Measurements from ENCODE around the gene GNAL. TPM values are rescaled to one million over a fixed set of nuclear protein-coding genes. Genes with fewer than 3 reads are reported as not detected.

The GNAL gene
- total RNA-seq, 4 donors from 2014 or later, result 1.9 to 12.8 (median 7.0) TPM

GRCh38 chr18:11802158-11802557, 113.1 kb downstream of the GNAL start:
- no peak for TF ChIP-seq CTCF (IDR thresholded peaks at IDR 0.05)
- ATAC-seq (ENCODE audit: low FRiP score), result no peak
- no peak for DNase-seq (ENCODE audit: low spot score)

- DNase-seq (ENCODE audit: low spot score) (no peak), ATAC-seq (ENCODE audit: low FRiP score) (no peak)
- no peak for TF ChIP-seq CTCF (IDR thresholded peaks at IDR 0.05)
These were observed 113.5 kb downstream of the GNAL start for GRCh38 chr18:11802586-11802985.

- TF ChIP-seq CTCF (IDR thresholded peaks at IDR 0.05), result no peak
- no peak for DNase-seq (ENCODE audit: low spot score)
- no peak for ATAC-seq (ENCODE audit: low FRiP score)
These were observed 118.2 kb downstream of the GNAL start for GRCh38 chr18:11807233-11807632.

GRCh38 chr18:11808001-11808855, 119.2 kb downstream of the GNAL start:
- no peak for TF ChIP-seq CTCF (IDR thresholded peaks at IDR 0.05)
- ATAC-seq (ENCODE audit: low FRiP score) (no peak), DNase-seq (ENCODE audit: low spot score) (no peak)

- DNase-seq (ENCODE audit: low spot score) (no peak), ATAC-seq (ENCODE audit: low FRiP score) (no peak)
- no peak for TF ChIP-seq CTCF (IDR thresholded peaks at IDR 0.05)
These were observed 120.8 kb downstream of the GNAL start for GRCh38 chr18:11809895-11810294.

GRCh38 chr18:11810379-11810778, 121.3 kb downstream of the GNAL start:
- DNase-seq (ENCODE audit: low spot score) (no peak), ATAC-seq (ENCODE audit: low FRiP score) (no peak)
- no peak for TF ChIP-seq CTCF (IDR thresholded peaks at IDR 0.05)

GRCh38 chr18:11811009-11811408, 121.9 kb downstream of the GNAL start:
- ATAC-seq (ENCODE audit: low FRiP score) (no peak), DNase-seq (ENCODE audit: low spot score) (no peak)

More at GRCh38 chr18:11811009-11811408, 121.9 kb downstream of the GNAL start:
- no peak for TF ChIP-seq CTCF (IDR thresholded peaks at IDR 0.05)

Data from omental fat pad (tissue), 4 donors.